ENCODE results near the gene ARMC2.

DNA sequence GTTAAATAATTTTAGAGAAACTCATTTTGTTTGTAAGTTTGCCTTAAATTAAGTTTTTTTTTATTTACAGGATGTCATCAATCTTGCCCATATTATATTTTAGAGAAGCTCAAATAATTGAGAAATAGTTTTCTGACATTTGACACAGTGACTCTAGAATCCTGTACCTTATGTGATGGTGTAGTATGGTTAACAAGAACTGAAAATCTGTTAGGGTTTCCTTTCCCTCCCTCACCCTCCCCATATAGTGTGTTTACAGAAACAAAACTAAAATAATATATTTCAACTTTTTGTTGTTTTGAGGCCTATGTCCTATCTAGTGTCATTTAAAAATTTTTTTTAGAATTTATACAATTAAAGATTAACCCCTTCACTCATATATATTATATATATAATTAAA is 154.7 kb downstream of the ARMC2 start:
- TF ChIP-seq, protein P1, sequence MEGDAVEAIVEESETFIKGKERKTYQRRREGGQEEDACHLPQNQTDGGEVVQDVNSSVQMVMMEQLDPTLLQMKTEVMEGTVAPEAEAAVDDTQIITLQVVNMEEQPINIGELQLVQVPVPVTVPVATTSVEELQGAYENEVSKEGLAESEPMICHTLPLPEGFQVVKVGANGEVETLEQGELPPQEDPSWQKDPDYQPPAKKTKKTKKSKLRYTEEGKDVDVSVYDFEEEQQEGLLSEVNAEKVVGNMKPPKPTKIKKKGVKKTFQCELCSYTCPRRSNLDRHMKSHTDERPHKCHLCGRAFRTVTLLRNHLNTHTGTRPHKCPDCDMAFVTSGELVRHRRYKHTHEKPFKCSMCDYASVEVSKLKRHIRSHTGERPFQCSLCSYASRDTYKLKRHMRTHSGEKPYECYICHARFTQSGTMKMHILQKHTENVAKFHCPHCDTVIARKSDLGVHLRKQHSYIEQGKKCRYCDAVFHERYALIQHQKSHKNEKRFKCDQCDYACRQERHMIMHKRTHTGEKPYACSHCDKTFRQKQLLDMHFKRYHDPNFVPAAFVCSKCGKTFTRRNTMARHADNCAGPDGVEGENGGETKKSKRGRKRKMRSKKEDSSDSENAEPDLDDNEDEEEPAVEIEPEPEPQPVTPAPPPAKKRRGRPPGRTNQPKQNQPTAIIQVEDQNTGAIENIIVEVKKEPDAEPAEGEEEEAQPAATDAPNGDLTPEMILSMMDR (IDR thresholded peaks at IDR 0.05; ENCODE audit: insufficient read depth, low read depth, low read length), result no peak
- TF ChIP-seq EZH2 (IDR thresholded peaks at IDR 0.05; ENCODE audit: insufficient read depth, low read length), result no peak
